ENCODE measurements around the gene SPPL2B. TPM values are rescaled to one million over a fixed set of nuclear protein-coding genes. Genes with fewer than 3 reads are reported as not detected.

Gene SPPL2B
- total RNA-seq, 2 experiments from 2014 or later, result 58.9 to 68.2 TPM

- DNase-seq, result no peak
- Mint-ChIP-seq H3K4me3 (no peak overlapping the region), H3K27ac (no peak overlapping the region), H3K9me3 (no peaks in the 10 kb centered on the region), H3K4me1 (no peaks in the 10 kb centered on the region), H3K36me3 (ENCODE audit: low read depth) (no peaks in the 10 kb centered on the region), H3K27me3 (no peaks in the 10 kb centered on the region)
- POLR2A ChIA-PET, result no interaction called here
- CTCF ChIA-PET, result no interaction called here
Measured at GRCh38 chr19:2351591-2351990, 23.1 kb downstream of the SPPL2B start.

GRCh38 chr19:2352121-2352520 is 23.6 kb downstream of the SPPL2B start:
- ChIA-PET POLR2A (interaction anchor here (1.0 kb wide), 1 partner anchor 112 kb away, joined by 4 read pairs; no protein-coding TSS in a partner anchor), CTCF (no interaction called here)
- H3K4me1 Mint-ChIP-seq, result no peaks in the 10 kb centered on the region
- no peaks in the 10 kb centered on the region for H3K9me3 Mint-ChIP-seq
- no peaks in the 10 kb centered on the region for H3K36me3 Mint-ChIP-seq (ENCODE audit: low read depth)
- no peak overlapping the region for H3K4me3 Mint-ChIP-seq
- DNase-seq, result no peak
- H3K27me3 Mint-ChIP-seq, result no peaks in the 10 kb centered on the region
- H3K27ac Mint-ChIP-seq, result no peak overlapping the region

GRCh38 chr19:2353159-2353886 is 24.8 kb downstream of the SPPL2B start:
- Mint-ChIP-seq H3K27ac (no peak overlapping the region), H3K4me3 (no peak overlapping the region), H3K4me1 (no peaks in the 10 kb centered on the region), H3K27me3 (no peaks in the 10 kb centered on the region), H3K9me3 (no peaks in the 10 kb centered on the region), H3K36me3 (ENCODE audit: low read depth) (no peaks in the 10 kb centered on the region)
- no peak for DNase-seq
- CTCF ChIA-PET, result no interaction called here
- POLR2A ChIA-PET, result interaction anchor here (0.6 kb wide), 1 partner anchor 15 kb away, joined by 3 read pairs; no protein-coding TSS in a partner anchor

- Mint-ChIP-seq H3K4me1 (no peaks in the 10 kb centered on the region), H3K36me3 (ENCODE audit: low read depth) (no peaks in the 10 kb centered on the region), H3K27ac (no peak overlapping the region), H3K4me3 (no peak overlapping the region), H3K9me3 (no peaks in the 10 kb centered on the region), H3K27me3 (peaks cover under 1% of the 10 kb centered on the region)
- DNase-seq, result no peak
- ChIA-PET POLR2A (interaction anchor here (0.6 kb wide), 1 partner anchor 14 kb away, joined by 3 read pairs; no protein-coding TSS in a partner anchor), CTCF (no interaction called here)
Measured at GRCh38 chr19:2353887-2354592, 25.6 kb downstream of the SPPL2B start.

- H3K36me3 Mint-ChIP-seq (ENCODE audit: low read depth), result no peaks in the 10 kb centered on the region
- H3K9me3 Mint-ChIP-seq, result no peaks in the 10 kb centered on the region
- ChIA-PET POLR2A (no interaction called here), CTCF (no interaction called here)
- DNase-seq, result no peak
- no peak overlapping the region for H3K4me3 Mint-ChIP-seq
- H3K27me3 Mint-ChIP-seq, result peaks cover 2% of the 10 kb centered on the region
- H3K4me1 Mint-ChIP-seq, result no peaks in the 10 kb centered on the region
- H3K27ac Mint-ChIP-seq, result no peak overlapping the region
Measured at GRCh38 chr19:2354670-2355069, 26.2 kb downstream of the SPPL2B start.

- DNase-seq, result no peak
- ChIA-PET CTCF (no interaction called here), POLR2A (no interaction called here)
- Mint-ChIP-seq H3K4me1 (peaks cover under 1% of the 10 kb centered on the region), H3K9me3 (no peaks in the 10 kb centered on the region), H3K36me3 (ENCODE audit: low read depth) (no peaks in the 10 kb centered on the region), H3K4me3 (no peak overlapping the region), H3K27ac (no peak overlapping the region), H3K27me3 (peaks cover 4% of the 10 kb centered on the region)
Measured at GRCh38 chr19:2355168-2356035, 26.9 kb downstream of the SPPL2B start.

GRCh38 chr19:2356036-2356646 is 27.7 kb downstream of the SPPL2B start:
- no peak for DNase-seq
- no peak overlapping the region for H3K27ac Mint-ChIP-seq
- H3K9me3 Mint-ChIP-seq, result no peaks in the 10 kb centered on the region
- peaks cover 9% of the 10 kb centered on the region for H3K27me3 Mint-ChIP-seq
- ChIA-PET CTCF (no interaction called here), POLR2A (no interaction called here)
- no peaks in the 10 kb centered on the region for H3K36me3 Mint-ChIP-seq (ENCODE audit: low read depth)
- H3K4me3 Mint-ChIP-seq, result no peak overlapping the region
- H3K4me1 Mint-ChIP-seq, result peaks cover 4% of the 10 kb centered on the region

- H3K27me3 Mint-ChIP-seq, result peaks cover 9% of the 10 kb centered on the region
- peaks cover 4% of the 10 kb centered on the region for H3K4me1 Mint-ChIP-seq
- H3K9me3 Mint-ChIP-seq, result no peaks in the 10 kb centered on the region
- CTCF ChIA-PET, result no interaction called here
- no peak overlapping the region for H3K27ac Mint-ChIP-seq
- no peaks in the 10 kb centered on the region for H3K36me3 Mint-ChIP-seq (ENCODE audit: low read depth)
- POLR2A ChIA-PET, result interaction anchor here (0.8 kb wide), 1 partner anchor 99 kb away, joined by 6 read pairs; the partner anchor contains the start of gene LMNB2
- DNase-seq, result no peak
- H3K4me3 Mint-ChIP-seq, result no peak overlapping the region
Measured at GRCh38 chr19:2357279-2358206, 29.1 kb downstream of the SPPL2B start.

GRCh38 chr19:2358548-2359173 is 30.2 kb downstream of the SPPL2B start:
- POLR2A ChIA-PET, result interaction anchor here (0.8 kb wide), 1 partner anchor 98 kb away, joined by 6 read pairs; the partner anchor contains the start of gene LMNB2
- Mint-ChIP-seq H3K27me3 (peaks cover 9% of the 10 kb centered on the region), H3K4me1 (peaks cover 4% of the 10 kb centered on the region), H3K27ac (no peak overlapping the region), H3K36me3 (ENCODE audit: low read depth) (no peaks in the 10 kb centered on the region), H3K9me3 (no peaks in the 10 kb centered on the region), H3K4me3 (no peak overlapping the region)
- CTCF ChIA-PET, result no interaction called here
- no peak for DNase-seq

GRCh38 chr19:2359992-2360685 is 31.7 kb downstream of the SPPL2B start, which contains the start of gene TMPRSS9:
TSS of gene TMPRSS9 (plus strand) at chr19:2360265. CDS start at chr19:2389786, 29,521 bp downstream.
- ChIA-PET POLR2A (no interaction called here), CTCF (interaction anchor here (0.6 kb wide), 1 partner anchor 41 kb away, joined by 3 read pairs; no protein-coding TSS in a partner anchor)
- Mint-ChIP-seq H3K4me1 (peaks cover 4% of the 10 kb centered on the region), H3K27me3 (peaks cover 11% of the 10 kb centered on the region), H3K4me3 (no peak within 1 kb of the TSS), H3K27ac (no peak within 1 kb of the TSS), H3K36me3 (ENCODE audit: low read depth) (no peaks in the 10 kb centered on the region), H3K9me3 (no peaks in the 10 kb centered on the region)
- no peak for DNase-seq

- POLR2A ChIA-PET, result no interaction called here
- no peak for DNase-seq
- Mint-ChIP-seq H3K27me3 (peaks cover 14% of the 10 kb centered on the region), H3K36me3 (ENCODE audit: low read depth) (no peaks in the 10 kb centered on the region), H3K27ac (no peak overlapping the region), H3K4me3 (no peak overlapping the region), H3K9me3 (no peaks in the 10 kb centered on the region), H3K4me1 (peaks cover 4% of the 10 kb centered on the region)
- CTCF ChIA-PET, result no interaction called here
Measured at GRCh38 chr19:2360833-2361232, 32.3 kb downstream of the SPPL2B start.

All from activated CD4-positive, alpha-beta memory T cell treated with anti-CD3 and anti-CD28 coated beads, Interleukin-2, amount 10 ng/mL, durations not matched to agents 7 days and 5 days (primary cell).